GM12891 (cell line): ENCODE data around the gene CCM2.

ENCODE experiments used
- DNase-seq: peaks from one replicate; pipeline ENCODE4 v3.0.0; 2011; ENCODE audit warnings: low spot score; ENCODE audit not compliant: insufficient read length
- FAIRE-seq: peaks from 2 replicates; lab custom pipeline; 2011; peaks lifted over from hg19 to GRCh38; lab: Jason Lieb, UNC
- PAX5 ChIP-seq: IDR thresholded peaks from 2 replicates; pipeline ENCODE4 v1.6.1; 2011; ENCODE audit warnings: low read length, moderate library complexity, mild to moderate bottlenecking; ENCODE audit not compliant: insufficient read depth, severe bottlenecking
- POLR2A ChIP-seq: IDR thresholded peaks from 2 replicates; pipeline ENCODE4 v1.6.1; 2011; ENCODE audit warnings: low read depth, low read length, control low read depth
- POLR2AphosphoS5 ChIP-seq: IDR thresholded peaks from 2 replicates; pipeline ENCODE4 v1.6.1; 2011; ENCODE audit warnings: low read depth, low read length, control low read depth
- POU2F2 ChIP-seq: IDR thresholded peaks from 2 replicates; pipeline ENCODE4 v1.6.1; 2011; ENCODE audit warnings: low read depth, mild to moderate bottlenecking, control low read depth, low read length, moderate library complexity
- SPI1 ChIP-seq: IDR thresholded peaks from 2 replicates; pipeline ENCODE4 v1.6.1; 2011; ENCODE audit warnings: low read depth, low read length, control low read depth
- TAF1 ChIP-seq: IDR thresholded peaks from 2 replicates; pipeline ENCODE4 v1.6.1; 2011; ENCODE audit warnings: low read depth, low read length, control low read depth

The CCM2 gene

DNA sequence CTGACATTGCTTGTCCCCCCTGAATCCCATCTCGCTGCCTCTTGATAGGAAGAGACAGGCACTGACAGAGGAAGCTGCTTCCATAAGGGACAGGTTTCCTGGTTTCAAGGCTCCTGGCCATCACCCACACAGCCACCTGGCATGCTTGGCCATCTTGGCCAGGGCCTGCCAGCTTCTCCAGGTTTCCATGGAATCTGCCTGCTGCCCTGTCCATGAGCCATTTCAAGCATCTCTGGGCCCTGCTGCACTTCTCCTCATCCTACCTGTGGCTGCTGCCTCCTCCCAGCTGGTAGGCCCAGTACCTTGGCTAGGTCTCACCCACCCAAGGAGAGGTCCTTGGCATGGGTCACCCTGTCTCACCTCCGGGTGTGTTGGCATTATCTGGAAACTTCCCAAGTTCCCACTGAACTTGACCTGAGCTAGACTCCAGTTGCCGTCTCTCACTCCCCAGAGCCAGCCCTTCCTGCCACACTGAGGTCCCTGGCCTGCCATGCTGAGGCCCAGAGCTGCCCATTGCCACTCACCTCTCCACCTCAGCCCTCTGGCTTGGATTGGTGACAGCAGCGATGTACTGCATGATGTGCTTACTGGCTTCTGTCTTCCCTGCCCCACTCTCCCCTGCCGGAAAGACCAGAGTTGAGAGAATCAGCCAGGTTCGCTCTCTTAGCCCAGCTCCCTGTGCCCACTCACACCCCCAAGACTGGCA, 23.8 kb upstream of the CCM2 start:
- TF ChIP-seq POLR2A (peak; percentile 8; the same call in 1 of the 2 replicates), PAX5 (no peak), POU2F2 (no peak), SPI1 (no peak), POLR2AphosphoS5 (no peak; the same call in 1 of the 2 replicates), TAF1 (no peak)
- FAIRE-seq (no peak), DNase-seq (no peak)

- no peak for DNase-seq
- no peak for TF ChIP-seq POLR2AphosphoS5
- TF ChIP-seq SPI1 = no peak
- TF ChIP-seq PAX5 = no peak
- no peak for TF ChIP-seq POLR2A
- no peak for TF ChIP-seq POU2F2
- TF ChIP-seq TAF1 = no peak
- no peak for FAIRE-seq
Measured at GRCh38 chr7:44976746-44977196, 23.2 kb upstream of the CCM2 start.

DNA sequence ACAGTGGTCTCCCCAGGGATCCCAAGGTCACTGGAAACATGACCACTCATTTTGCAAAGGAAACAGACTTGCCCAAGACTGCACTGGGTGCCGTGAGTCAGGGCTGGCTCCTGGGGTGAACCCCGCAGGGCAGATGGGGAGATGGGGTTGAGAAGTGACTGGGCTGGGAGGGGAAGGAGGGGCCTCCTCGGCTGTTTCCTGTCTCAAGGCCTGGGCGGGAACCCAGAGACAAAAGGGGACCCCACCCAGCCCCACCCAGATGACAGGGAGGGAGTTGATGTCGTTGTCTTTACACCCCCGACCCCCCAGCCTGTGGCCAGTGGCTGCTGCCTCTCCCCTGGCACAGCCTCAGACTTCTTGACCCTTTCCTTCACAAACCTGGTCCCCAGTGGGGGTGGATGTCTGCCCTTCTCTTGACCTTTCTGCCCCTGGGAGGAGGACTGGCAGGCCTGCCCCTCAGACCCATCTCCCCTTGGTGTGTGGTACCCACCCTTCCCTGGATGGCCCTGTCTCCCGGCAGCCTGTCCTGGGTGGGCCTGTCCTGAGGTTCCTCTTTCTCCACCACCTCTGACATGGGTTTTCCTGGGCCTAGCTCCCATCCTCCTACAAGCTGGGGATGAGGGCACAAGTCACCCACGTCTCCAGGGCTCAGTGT, 22.6 kb upstream of the CCM2 start:
- FAIRE-seq = peak; percentile 74
- TF ChIP-seq PAX5 (no peak), SPI1 (no peak), TAF1 (no peak), POU2F2 (no peak), POLR2A (peak; percentile 53; the same call in 1 of the 2 replicates), POLR2AphosphoS5 (peak; percentile 73)
- DNase-seq = no peak

DNA sequence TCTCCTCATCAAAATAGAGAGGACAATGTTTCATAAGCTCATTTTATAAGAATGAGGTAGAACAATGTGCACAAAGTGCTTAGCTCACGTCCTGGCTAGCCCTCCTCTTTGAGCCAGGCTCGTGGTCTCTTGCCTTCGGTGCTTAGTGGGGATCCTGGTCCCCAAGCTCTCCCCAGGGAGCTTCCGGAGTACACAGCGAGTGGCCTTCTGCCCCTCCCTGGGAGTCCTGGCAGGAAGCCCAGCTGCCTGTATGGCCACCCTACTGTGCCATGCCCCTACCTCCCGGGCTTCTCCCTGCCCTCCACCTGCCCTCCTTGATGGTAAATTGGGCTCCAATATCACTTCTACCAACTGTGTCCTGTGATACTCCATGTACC, 22.1 kb upstream of the CCM2 start:
- DNase-seq (no peak), FAIRE-seq (peak; percentile 20)
- TF ChIP-seq POU2F2 (no peak), POLR2AphosphoS5 (no peak; the same call in 1 of the 2 replicates), TAF1 (no peak), SPI1 (no peak), PAX5 (no peak), POLR2A (no peak; the same call in 1 of the 2 replicates)

- peak; percentile 67 for TF ChIP-seq TAF1
- TF ChIP-seq PAX5 = no peak
- TF ChIP-seq POLR2A = peak; percentile 84
- peak; percentile 44 for TF ChIP-seq POLR2AphosphoS5
- TF ChIP-seq POU2F2 = peak; percentile 52; the same call in 1 of the 2 replicates
- TF ChIP-seq SPI1 = peak; percentile 82
- peak; percentile 97 for FAIRE-seq
- DNase-seq = no peak
Measured at GRCh38 chr7:44978511-44979366, 21.3 kb upstream of the CCM2 start, which contains the start of gene MYO1G. Gene MYO1G, minus strand, starts transcription at chr7:44979015. Its CDS starts 54 bp downstream, at chr7:44978961.

- TF ChIP-seq POU2F2 = peak; percentile 45; the same call in 1 of the 2 replicates
- peak; percentile 15 for TF ChIP-seq PAX5
- no peak for TF ChIP-seq POLR2AphosphoS5
- DNase-seq (no peak), FAIRE-seq (no peak)
Measured at GRCh38 chr7:44979481-44980392, 20.3 kb upstream of the CCM2 start.

GRCh38 chr7:44980393-44981034, 19.5 kb upstream of the CCM2 start:
- DNase-seq (no peak), FAIRE-seq (peak; percentile 82)
- TF ChIP-seq POLR2AphosphoS5 (no peak), TAF1 (0 out of 2 replicates have a peak, but pooled peaks have one; percentile 17), POU2F2 (peak; percentile 35; the same call in 1 of the 2 replicates), SPI1 (peak; percentile 97), PAX5 (peak; percentile 81), POLR2A (no peak)

DNA sequence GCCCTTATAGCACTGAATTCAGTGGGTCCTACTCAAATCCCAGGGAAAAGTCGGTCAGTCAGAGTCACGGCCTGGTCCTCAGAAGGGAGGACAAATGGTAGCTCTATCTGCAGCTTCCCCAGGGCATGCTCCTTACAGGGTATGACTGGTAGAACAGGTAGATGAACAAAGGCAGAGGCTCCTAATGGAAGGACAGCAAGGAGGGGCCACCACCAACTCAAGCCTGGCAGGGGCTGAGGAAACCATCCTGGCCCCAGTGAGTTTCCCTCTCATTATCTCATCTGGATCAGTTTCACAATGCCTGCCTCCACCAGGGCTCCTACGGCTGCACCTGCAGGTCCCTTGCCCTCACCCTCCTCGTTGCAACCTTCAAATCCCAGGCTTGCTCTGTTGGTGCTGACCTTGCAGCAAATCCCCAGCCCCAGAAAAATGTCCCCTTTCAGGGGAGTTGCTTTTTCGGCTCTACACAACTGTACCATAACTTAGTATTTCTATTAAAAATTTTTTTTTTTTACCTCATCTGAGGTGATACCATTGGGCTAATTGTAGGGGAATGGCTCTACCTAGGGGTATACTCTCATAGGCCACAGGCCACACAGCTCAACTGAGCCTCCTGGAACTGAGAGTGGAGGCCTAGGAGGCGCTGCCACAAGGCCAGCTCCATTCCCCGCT, 18.8 kb upstream of the CCM2 start:
- TF ChIP-seq SPI1 = no peak
- TF ChIP-seq POLR2AphosphoS5 = 0 out of 2 replicates have a peak, but pooled peaks have one; percentile 18
- FAIRE-seq (no peak), DNase-seq (no peak)
